IMR-90 (cell line): Measurements from ENCODE around the gene FBH1. TPM values are rescaled to one million over a fixed set of nuclear protein-coding genes. Genes with fewer than 3 reads are reported as not detected.

ENCODE experiments used
- ATAC-seq: fragments of 200-7000 bp; cut with Tn5 transposase; 2 replicates; pipeline ENCODE4 v1.9.1; 2020; ENCODE audit warnings: low read depth, mild to moderate bottlenecking, moderate library complexity
- BruUV-seq: library from RNA; stranded (reverse); fragments of 400-500 nt; replicated peaks from 2 replicates; lab custom pipeline; 2021; lab: Mats Ljungman, UMichigan
- CTCF ChIA-PET: fragments of 300-600 bp; formaldehyde crosslinking; extraction: SDS; loops from one replicate; lab custom pipeline; 2021; ENCODE audit warnings: antibody characterized with exemption; lab: Yijun Ruan, JAX
- POLR2A ChIA-PET: fragments of 300-600 bp; sonication (Branson Sonifier 250); formaldehyde crosslinking; loops from one replicate; lab custom pipeline; 2022; ENCODE audit warnings: antibody characterized with exemption; ENCODE audit not compliant: unreplicated experiment; lab: Charles Lee
- DNase-seq: peaks from one replicate; pipeline ENCODE4 v3.0.0; 2013
- H2AFZ ChIP-seq: replicated peaks from 2 replicates; pipeline ENCODE3; 2013; ENCODE audit warnings: low read length, mild to moderate bottlenecking; ENCODE audit not compliant: poor library complexity
- H2AK5ac ChIP-seq: 2 replicates; pipeline ENCODE4 v1.6.1; 2013; ENCODE audit warnings: low read depth, low read length, inconsistent platforms
- H2AK9ac ChIP-seq: replicated peaks from 2 replicates; pipeline ENCODE3; 2013; ENCODE audit warnings: mild to moderate bottlenecking, low read depth, low read length, moderate library complexity; ENCODE audit not compliant: poor library complexity
- H2BK120ac ChIP-seq: 2 replicates; pipeline ENCODE4 v1.6.1; 2013; ENCODE audit warnings: low read depth, low read length, inconsistent platforms
- H2BK15ac ChIP-seq: 3 replicates; pipeline ENCODE4 v1.6.1; 2013; ENCODE audit warnings: low read depth, low read length, inconsistent platforms
- H2BK20ac ChIP-seq: 2 replicates; pipeline ENCODE4 v1.6.1; 2013; ENCODE audit warnings: low read depth, mild to moderate bottlenecking, inconsistent platforms, low read length, moderate library complexity
- H2BK5ac ChIP-seq: 2 replicates; pipeline ENCODE4 v1.6.1; 2013; ENCODE audit warnings: mild to moderate bottlenecking, low read depth, low read length, inconsistent platforms; ENCODE audit not compliant: poor library complexity, severe bottlenecking
- H3K14ac ChIP-seq: replicated peaks from 2 replicates; pipeline ENCODE4 v1.6.1; 2013; ENCODE audit warnings: low read depth, low read length, inconsistent platforms
- H3K18ac ChIP-seq: 2 replicates; pipeline ENCODE4 v1.6.1; 2013; ENCODE audit warnings: low read depth, low read length, control low read depth
- H3K23ac ChIP-seq: 2 replicates; pipeline ENCODE4 v1.6.1; 2013; ENCODE audit warnings: low read depth, low read length, inconsistent platforms
- H3K27ac ChIP-seq: 2 replicates; pipeline ENCODE4 v1.5.1; 2013; ENCODE audit warnings: mild to moderate bottlenecking, control low read depth, low read length; ENCODE audit not compliant: insufficient read depth
- H3K27me3 ChIP-seq: 2 replicates; pipeline ENCODE4 v1.6.1; 2013; ENCODE audit warnings: low read length; ENCODE audit not compliant: control insufficient read depth, insufficient read depth
- H3K36me3 ChIP-seq: 2 replicates; pipeline ENCODE4 v1.6.1; 2013; ENCODE audit warnings: low read length, mixed read lengths; ENCODE audit not compliant: control insufficient read depth, insufficient read depth
- H3K4ac ChIP-seq: 2 replicates; pipeline ENCODE4 v1.6.1; 2013; ENCODE audit warnings: low read depth, low read length, inconsistent platforms
- H3K4me1 ChIP-seq: 2 replicates; pipeline ENCODE4 v1.6.1; 2013; ENCODE audit warnings: low read length, mixed read lengths; ENCODE audit not compliant: control insufficient read depth, insufficient read depth
- H3K4me2 ChIP-seq: 2 replicates; pipeline ENCODE4 v1.6.1; 2013; ENCODE audit warnings: low read depth, mild to moderate bottlenecking, control low read depth, low read length, moderate library complexity
- H3K4me3 ChIP-seq: 2 replicates; pipeline ENCODE4 v1.5.1; 2013; ENCODE audit warnings: low read depth, mild to moderate bottlenecking, control low read depth, low read length, moderate library complexity; ENCODE audit not compliant: insufficient read depth
- H3K56ac ChIP-seq: 2 replicates; pipeline ENCODE4 v1.6.1; 2013; ENCODE audit warnings: low read length, inconsistent platforms; ENCODE audit not compliant: insufficient read depth; ENCODE audit errors: extremely low read depth
- H3K79me1 ChIP-seq, 2 experiments: 2 replicates each; pipeline ENCODE4 v1.6.1; 2013; ENCODE audit warnings: low read length in 2 of 2, inconsistent platforms in 1 of 2, low read depth in 1 of 2
- H3K9ac ChIP-seq: 2 replicates; pipeline ENCODE4 v1.6.1; 2013; ENCODE audit warnings: low read depth, low read length, control low read depth
- H3K9me1 ChIP-seq: 2 replicates; pipeline ENCODE4 v1.6.1; 2013; ENCODE audit warnings: low read length, inconsistent platforms; ENCODE audit not compliant: insufficient read depth
- H3K9me3 ChIP-seq: 2 replicates; pipeline ENCODE4 v1.6.1; 2013; ENCODE audit warnings: low read length; ENCODE audit not compliant: control insufficient read depth, insufficient read depth
- H4K20me1 ChIP-seq: 2 replicates; pipeline ENCODE4 v1.6.1; 2013; ENCODE audit warnings: low read length, inconsistent platforms; ENCODE audit not compliant: insufficient read depth
- H4K5ac ChIP-seq: 2 replicates; pipeline ENCODE4 v1.6.1; 2013; ENCODE audit warnings: mild to moderate bottlenecking, low read depth, low read length, control low read depth
- H4K8ac ChIP-seq, 2 experiments: 2 replicates each; pipeline ENCODE4 v1.6.1; 2013; ENCODE audit warnings: low read depth in 2 of 2, low read length in 2 of 2, control low read depth in 1 of 2, inconsistent platforms in 1 of 2
- H4K91ac ChIP-seq: 2 replicates; pipeline ENCODE4 v1.6.1; 2013; ENCODE audit warnings: low read depth, low read length, inconsistent platforms; ENCODE audit not compliant: insufficient read depth
- BHLHE40 ChIP-seq: fragments of 150-350 bp; IDR thresholded peaks from 2 replicates; pipeline ENCODE4 v1.6.1; 2016; ENCODE audit warnings: mild to moderate bottlenecking, low read depth, low read length
- FOS ChIP-seq: fragments of 150-350 bp; IDR thresholded peaks from 2 replicates; pipeline ENCODE4 v1.6.1; 2016; ENCODE audit warnings: low read depth, low read length
- MAZ ChIP-seq: IDR thresholded peaks from 2 replicates; pipeline ENCODE4 v1.6.1; 2012; ENCODE audit warnings: low read depth, mild to moderate bottlenecking, low read length, improper control_type of control experiment, moderate library complexity, borderline replicate concordance
- MXI1 ChIP-seq: IDR thresholded peaks from 2 replicates; pipeline ENCODE4 v1.6.1; 2012; ENCODE audit warnings: low read depth, mild to moderate bottlenecking, low read length, moderate library complexity, borderline replicate concordance
- NFE2L2 ChIP-seq: fragments of 150-350 bp; IDR thresholded peaks from 2 replicates; pipeline ENCODE4 v1.6.1; 2016; ENCODE audit warnings: low read depth, mild to moderate bottlenecking, low read length
- POLR2A ChIP-seq: IDR thresholded peaks from 2 replicates; pipeline ENCODE4 v1.6.1; 2012; ENCODE audit warnings: mild to moderate bottlenecking, low read depth, low read length
- RCOR1 ChIP-seq: IDR thresholded peaks from 2 replicates; pipeline ENCODE4 v1.6.1; 2012; ENCODE audit warnings: mild to moderate bottlenecking, low read length, improper control_type of control experiment; ENCODE audit not compliant: insufficient replicate concordance
- SMC3 ChIP-seq: fragments of 150-350 bp; IDR thresholded peaks from 2 replicates; pipeline ENCODE4 v1.6.1; 2016; ENCODE audit warnings: low read depth, mild to moderate bottlenecking, antibody characterized with exemption, low read length, moderate library complexity
- WGBS, 2 experiments: methylation state at CpG; one replicate each; pipeline versions ENCODE4 v1.1.5 to v1.1.7; 2013; ENCODE audit warnings: missing lambda C conversion rate in 2 of 2; ENCODE audit not compliant: insufficient read length in 1 of 2; ENCODE audit errors: extremely low coverage in 2 of 2; 5-methylcytosine and 5-hydroxymethylcytosine counted together
- dilution Hi-C: fragments of 300-500 bp; cut with HindIII; formaldehyde crosslinking; loops from one replicate; pipeline ENCODE4 v1.14.3; 2018; ENCODE audit warnings: low sequenced_read_pairs; ENCODE audit not compliant: unreplicated experiment
- in situ Hi-C: fragments of 300-500 bp; cut with MboI; formaldehyde crosslinking; loops from 3 replicates; pipeline ENCODE4 v1.14.3; 2019; ENCODE audit warnings: low sequenced_read_pairs, inconsistent platforms, mixed read lengths
- intact Hi-C: fragments of 100-400 bp; cut with micrococcal nuclease; formaldehyde crosslinking; loops from 2 replicates; pipeline ENCODE4 v1.10.0; 2022
- polyA plus RNA-seq, 3 experiments: library from polyadenylated mRNA; depleted of rRNA; stranded (reverse); fragments of >200 nt; gene quantifications; 2 replicates each; pipeline ENCODE4 v1.2.3, GENCODE V29; 2012; ENCODE audit warnings: low replicate concordance in 1 of 3
- total RNA-seq: library from RNA; depleted of rRNA; stranded (reverse); fragments of >200 nt; gene quantifications from 2 replicates; pipeline ENCODE4 v1.2.3, GENCODE V29; 2012
- TF ChIP-seq, protein P1 (sequence below): fragments of 150-350 bp; IDR thresholded peaks from 2 replicates; pipeline ENCODE4 v1.6.1; 2016; ENCODE audit warnings: low read depth, mild to moderate bottlenecking, low read length, moderate library complexity, borderline replicate concordance
- TF ChIP-seq, protein P2 (sequence below): conservative IDR thresholded peaks from 2 replicates; pipeline ENCODE4 v1.5.1; 2012; ENCODE audit warnings: mild to moderate bottlenecking, low read depth, low read length, improper control_type of control experiment

FBH1 gene
- total and polyA plus RNA-seq, 2 of the 4 experiments (the other 2 are of a cell fraction) = 59.3 to 72.2 TPM

DNA sequence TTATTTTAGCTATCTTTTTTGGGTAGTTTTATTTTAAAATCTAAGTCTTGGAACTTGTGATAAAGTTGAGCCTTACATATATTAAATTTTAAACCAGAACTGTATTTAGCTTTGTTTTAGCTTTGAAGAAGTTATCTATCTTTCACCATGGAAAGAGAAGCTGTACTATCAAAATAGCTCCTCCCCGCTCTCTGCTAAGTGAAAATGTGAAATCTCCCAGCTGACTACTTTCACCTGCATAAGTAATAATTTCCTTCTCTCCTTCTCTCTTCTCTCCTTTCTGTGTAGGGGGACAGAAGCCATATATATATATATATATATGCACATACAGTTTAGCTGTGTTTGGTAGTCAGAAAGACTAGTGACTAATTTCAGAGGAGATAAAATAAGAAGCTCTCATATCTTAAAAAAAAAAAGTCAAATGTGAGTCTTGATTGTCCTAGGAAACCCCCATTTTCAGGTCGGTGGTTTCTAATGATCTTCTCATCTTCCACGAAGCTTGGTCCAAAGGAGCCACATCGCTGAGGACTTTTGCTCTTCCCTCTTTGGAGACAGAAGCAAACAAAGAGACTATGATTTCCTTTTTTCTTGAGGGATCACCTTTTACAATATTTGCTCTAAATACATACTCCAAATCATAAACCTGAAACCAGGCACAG, 46.2 kb upstream of the FBH1 start:
- Histone ChIP-seq H3K4me2 (no peak overlapping the region), H3K4me3 (no peak overlapping the region), H2BK20ac (no peak overlapping the region), H2BK120ac (no peak overlapping the region), H3K9me3 (no peaks in the 10 kb centered on the region), H3K18ac (no peak overlapping the region), H3K36me3 (no peaks in the 10 kb centered on the region), H3K56ac (no peak overlapping the region), H2AK5ac (no peak overlapping the region), H4K5ac (no peak overlapping the region), H3K14ac (no peak overlapping the region), H3K27ac (no peak overlapping the region), H3K9me1 (no peaks in the 10 kb centered on the region), H4K91ac (no peak overlapping the region), H2BK5ac (no peak overlapping the region), H2AK9ac (no peak overlapping the region), H4K8ac (no peak overlapping the region), H3K23ac (no peak overlapping the region), H2BK15ac (no peak overlapping the region), H3K9ac (no peak overlapping the region), H2AFZ (no peak overlapping the region), H3K79me1 (no peaks in the 10 kb centered on the region), H3K4me1 (no peaks in the 10 kb centered on the region), H4K20me1 (no peaks in the 10 kb centered on the region), H3K27me3 (no peaks in the 10 kb centered on the region), H3K4ac (no peak overlapping the region)
- ChIA-PET CTCF (no interaction called here), POLR2A (interaction anchor here (0.5 to 0.6 kb wide), 2 partner anchors 13 to 142 kb away, joined by 4 to 9 read pairs; no protein-coding TSS in a partner anchor)
- ATAC-seq (no peak), DNase-seq (no peak)
- in situ Hi-C loops = no loop called here
- 90% methylated on average over 3 of the region's 4 CpGs; no CpG with 5 or more reads in 1 of the 2 experiments for WGBS, 2 experiments
- intact Hi-C loops = no loop called here
- BruUV-seq = no TSS peak
- dilution Hi-C loops = no loop called here
- TF ChIP-seq FOS (no peak), MAZ (no peak), RCOR1 (no peak), BHLHE40 (no peak), NFE2L2 (no peak), POLR2A (no peak), MXI1 (no peak), SMC3 (no peak)
- TF ChIP-seq, protein P1, sequence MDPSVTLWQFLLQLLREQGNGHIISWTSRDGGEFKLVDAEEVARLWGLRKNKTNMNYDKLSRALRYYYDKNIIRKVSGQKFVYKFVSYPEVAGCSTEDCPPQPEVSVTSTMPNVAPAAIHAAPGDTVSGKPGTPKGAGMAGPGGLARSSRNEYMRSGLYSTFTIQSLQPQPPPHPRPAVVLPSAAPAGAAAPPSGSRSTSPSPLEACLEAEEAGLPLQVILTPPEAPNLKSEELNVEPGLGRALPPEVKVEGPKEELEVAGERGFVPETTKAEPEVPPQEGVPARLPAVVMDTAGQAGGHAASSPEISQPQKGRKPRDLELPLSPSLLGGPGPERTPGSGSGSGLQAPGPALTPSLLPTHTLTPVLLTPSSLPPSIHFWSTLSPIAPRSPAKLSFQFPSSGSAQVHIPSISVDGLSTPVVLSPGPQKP = no peak
- TF ChIP-seq, protein P2, sequence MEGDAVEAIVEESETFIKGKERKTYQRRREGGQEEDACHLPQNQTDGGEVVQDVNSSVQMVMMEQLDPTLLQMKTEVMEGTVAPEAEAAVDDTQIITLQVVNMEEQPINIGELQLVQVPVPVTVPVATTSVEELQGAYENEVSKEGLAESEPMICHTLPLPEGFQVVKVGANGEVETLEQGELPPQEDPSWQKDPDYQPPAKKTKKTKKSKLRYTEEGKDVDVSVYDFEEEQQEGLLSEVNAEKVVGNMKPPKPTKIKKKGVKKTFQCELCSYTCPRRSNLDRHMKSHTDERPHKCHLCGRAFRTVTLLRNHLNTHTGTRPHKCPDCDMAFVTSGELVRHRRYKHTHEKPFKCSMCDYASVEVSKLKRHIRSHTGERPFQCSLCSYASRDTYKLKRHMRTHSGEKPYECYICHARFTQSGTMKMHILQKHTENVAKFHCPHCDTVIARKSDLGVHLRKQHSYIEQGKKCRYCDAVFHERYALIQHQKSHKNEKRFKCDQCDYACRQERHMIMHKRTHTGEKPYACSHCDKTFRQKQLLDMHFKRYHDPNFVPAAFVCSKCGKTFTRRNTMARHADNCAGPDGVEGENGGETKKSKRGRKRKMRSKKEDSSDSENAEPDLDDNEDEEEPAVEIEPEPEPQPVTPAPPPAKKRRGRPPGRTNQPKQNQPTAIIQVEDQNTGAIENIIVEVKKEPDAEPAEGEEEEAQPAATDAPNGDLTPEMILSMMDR = no peak
